ENCODE results near the gene CELA3B.
"Not testable (repeated sequence)": the region's sequence is repeated elsewhere in the genome, so short reads cannot be mapped to it uniquely, and the experiment has no call there.

GRCh38 chr1:22006736-22007135 is 29.9 kb downstream of the CELA3B start:
- not testable (repeated sequence) for TF ChIP-seq CTCF (optimal IDR thresholded peaks at IDR 0.05 in 1 of 3, IDR thresholded peaks at IDR 0.05 in 1 of 3, conservative IDR thresholded peaks at IDR 0.05 in 1 of 3; ENCODE audit: extremely low read depth in 1 of 3, insufficient read depth in 2 of 3, low read length in 3 of 3); EZH2 (IDR thresholded peaks at IDR 0.05; ENCODE audit: low read length)
